Ureter (tissue), 1 donor: ENCODE measurements around the gene EHHADH. TPM values are rescaled to one million over a fixed set of nuclear protein-coding genes. Genes with fewer than 3 reads are reported as not detected.

Source experiments
- DNase-seq: peaks from one replicate; pipeline ENCODE4 v3.0.0-alpha.2; 2020; ENCODE audit warnings: low spot score
- total RNA-seq: library from RNA; stranded (reverse); gene quantifications from one replicate; pipeline ENCODE4 v1.2.4, GENCODE V29; 2023
- donor health status: DM: yes; HTN: yes; CAD: no.

EHHADH gene
- total RNA-seq, 1 donor from 2014 or later = 22.7 TPM

- no peak for DNase-seq
These were observed 108.3 kb downstream of the EHHADH start for GRCh38 chr3:185145511-185145910.

GRCh38 chr3:185144784-185145183, 109.1 kb downstream of the EHHADH start:
- no peak for DNase-seq

Other genes starting within 250 kb of the EHHADH start
- 19.0 TPM for gene C3orf70, start 101.0 kb downstream of the EHHADH start, total RNA-seq
- gene MAP3K13, start 109.1 kb upstream of the EHHADH start, total RNA-seq = 44.2 TPM
- gene TMEM41A, start 245.0 kb upstream of the EHHADH start, total RNA-seq = 31.9 TPM